ENCODE data around the gene PARN.
"Not testable (repeated sequence)": the region's sequence is repeated elsewhere in the genome, so short reads cannot be mapped to it uniquely, and the experiment has no call there.

PARN gene

GRCh38 chr16:14400285-14400977, 229.6 kb downstream of the PARN start:
- TF ChIP-seq, protein P1, sequence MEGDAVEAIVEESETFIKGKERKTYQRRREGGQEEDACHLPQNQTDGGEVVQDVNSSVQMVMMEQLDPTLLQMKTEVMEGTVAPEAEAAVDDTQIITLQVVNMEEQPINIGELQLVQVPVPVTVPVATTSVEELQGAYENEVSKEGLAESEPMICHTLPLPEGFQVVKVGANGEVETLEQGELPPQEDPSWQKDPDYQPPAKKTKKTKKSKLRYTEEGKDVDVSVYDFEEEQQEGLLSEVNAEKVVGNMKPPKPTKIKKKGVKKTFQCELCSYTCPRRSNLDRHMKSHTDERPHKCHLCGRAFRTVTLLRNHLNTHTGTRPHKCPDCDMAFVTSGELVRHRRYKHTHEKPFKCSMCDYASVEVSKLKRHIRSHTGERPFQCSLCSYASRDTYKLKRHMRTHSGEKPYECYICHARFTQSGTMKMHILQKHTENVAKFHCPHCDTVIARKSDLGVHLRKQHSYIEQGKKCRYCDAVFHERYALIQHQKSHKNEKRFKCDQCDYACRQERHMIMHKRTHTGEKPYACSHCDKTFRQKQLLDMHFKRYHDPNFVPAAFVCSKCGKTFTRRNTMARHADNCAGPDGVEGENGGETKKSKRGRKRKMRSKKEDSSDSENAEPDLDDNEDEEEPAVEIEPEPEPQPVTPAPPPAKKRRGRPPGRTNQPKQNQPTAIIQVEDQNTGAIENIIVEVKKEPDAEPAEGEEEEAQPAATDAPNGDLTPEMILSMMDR (IDR thresholded peaks at IDR 0.05; ENCODE audit: low read depth, low read length, missing control alignments), result no peak
- no peak for DNase-seq
- Histone ChIP-seq H3K27me3 (replicated peaks) (no peaks in the 10 kb centered on the region), H3K27ac (peak overlapping the region; percentile 41), H3K36me3 (replicated peaks) (no peaks in the 10 kb centered on the region), H3K4me3 (ENCODE audit: low read depth, low read length) (no peak overlapping the region)
- in situ Hi-C loops (cut with HindIII; ENCODE audit: low pct_ligation_motif_present, low sequenced_read_pairs), result no loop called here

DNA sequence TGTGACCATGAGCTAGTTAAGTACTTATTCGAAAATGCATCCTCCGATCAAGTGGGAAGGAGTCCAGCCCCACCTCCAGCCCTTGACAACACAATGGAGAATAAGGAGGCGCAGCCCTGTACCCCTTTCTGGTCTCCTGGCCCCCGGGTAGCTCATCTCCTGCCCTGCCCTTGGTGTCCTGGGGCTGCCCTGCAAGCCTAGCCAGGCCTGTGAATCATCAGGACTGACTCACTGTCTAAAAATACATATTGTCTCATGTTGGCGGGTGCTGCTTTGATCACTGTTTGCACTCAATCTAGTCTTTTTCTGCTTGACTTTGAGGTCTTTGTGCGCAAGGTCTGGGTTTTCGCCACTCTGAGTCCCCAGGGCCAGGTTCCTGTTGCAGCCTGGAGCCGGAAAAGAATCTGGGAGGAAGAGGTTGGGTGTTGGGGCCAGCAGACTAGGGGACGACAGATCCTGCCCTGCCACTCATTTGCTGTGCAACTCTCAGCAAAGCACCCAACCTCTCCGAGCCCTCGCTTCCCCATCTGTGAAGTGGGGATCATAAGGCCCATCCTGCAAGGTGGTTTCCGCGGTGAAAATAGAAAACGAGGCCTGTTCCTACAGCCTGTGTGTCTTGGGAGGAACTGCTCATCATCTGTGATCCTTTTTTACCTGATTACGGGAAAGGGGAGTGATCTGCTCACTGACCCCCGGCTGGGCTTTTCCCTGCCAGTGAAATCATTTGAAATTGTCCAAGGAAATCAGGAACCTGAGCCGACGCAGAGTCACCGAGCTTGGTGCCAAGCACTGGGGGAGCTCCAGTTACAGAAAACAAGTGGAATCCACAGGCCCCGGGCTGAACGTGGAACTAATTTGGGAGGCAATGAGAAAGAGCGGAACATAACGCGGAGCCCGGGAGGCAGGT, 230.4 kb downstream of the PARN start:
- in situ Hi-C loops (cut with HindIII; ENCODE audit: low pct_ligation_motif_present, low sequenced_read_pairs), result no loop called here
- peak overlapping the region; percentile 41 for H3K27ac ChIP-seq

GRCh38 chr16:14398014-14398717, 231.9 kb downstream of the PARN start:
- TF ChIP-seq, protein P1 (IDR thresholded peaks at IDR 0.05; ENCODE audit: low read depth, low read length, missing control alignments), result no peak
- in situ Hi-C loops (cut with HindIII; ENCODE audit: low pct_ligation_motif_present, low sequenced_read_pairs), result no loop called here
- H3K36me3 ChIP-seq (replicated peaks), result no peaks in the 10 kb centered on the region
- H3K27me3 ChIP-seq (replicated peaks), result no peaks in the 10 kb centered on the region
- DNase-seq, result no peak
- no peak overlapping the region for H3K27ac ChIP-seq
- no peak overlapping the region for H3K4me3 ChIP-seq (ENCODE audit: low read depth, low read length)

More for the DNA sequence above, 230.4 kb downstream of the PARN start:
- TF ChIP-seq, protein P1 (IDR thresholded peaks at IDR 0.05; ENCODE audit: low read depth, low read length, missing control alignments), result no peak
- Histone ChIP-seq H3K36me3 (replicated peaks) (no peaks in the 10 kb centered on the region), H3K27me3 (replicated peaks) (no peaks in the 10 kb centered on the region), H3K4me3 (ENCODE audit: low read depth, low read length) (no peak overlapping the region)
- DNase-seq, result peak; percentile 71

GRCh38 chr16:14395710-14396304, 234.3 kb downstream of the PARN start:
- H3K4me3 ChIP-seq (ENCODE audit: low read depth, low read length); H3K27ac ChIP-seq; DNase-seq; H3K27me3 ChIP-seq (replicated peaks); in situ Hi-C loops (cut with HindIII; ENCODE audit: low pct_ligation_motif_present, low sequenced_read_pairs); H3K36me3 ChIP-seq (replicated peaks): not testable (repeated sequence)

DNA sequence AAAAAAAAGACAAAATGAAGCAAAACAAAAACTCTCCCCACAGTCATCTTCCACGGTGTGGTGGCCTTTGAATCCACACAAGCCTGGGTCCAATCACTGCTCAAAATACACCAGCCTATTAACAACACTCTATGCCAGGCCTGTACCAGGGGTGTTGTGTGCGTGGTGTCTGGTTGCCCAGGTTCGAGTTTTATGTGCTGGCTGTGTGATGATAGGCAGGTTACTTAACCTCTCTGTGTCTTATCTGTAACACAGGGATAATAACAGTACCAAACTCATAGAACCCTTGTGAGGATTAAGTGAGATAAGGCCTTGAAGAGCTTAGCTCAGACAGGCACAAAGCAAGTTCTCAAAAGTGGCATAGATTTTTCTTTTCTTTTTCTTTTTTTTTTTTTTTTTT, 235.2 kb downstream of the PARN start:
- no peak overlapping the region for H3K27ac ChIP-seq
- no peak overlapping the region for H3K4me3 ChIP-seq (ENCODE audit: low read depth, low read length)
- no peak for DNase-seq
- H3K36me3 ChIP-seq (replicated peaks), result no peaks in the 10 kb centered on the region
- no peaks in the 10 kb centered on the region for H3K27me3 ChIP-seq (replicated peaks)
- in situ Hi-C loops (cut with HindIII; ENCODE audit: low pct_ligation_motif_present, low sequenced_read_pairs), result no loop called here
- TF ChIP-seq, protein P1 (IDR thresholded peaks at IDR 0.05; ENCODE audit: low read depth, low read length, missing control alignments), result no peak

All from brain microvascular endothelial cell (primary cell).